HepG2 (cell line): Measurements from ENCODE around the gene LCE2C.

ENCODE experiments used
- CREM ChIP-seq, 2 experiments: sonication (generic) in 1 of 2; formaldehyde crosslinking in 1 of 2; IDR thresholded peaks; 2 replicates each; pipeline versions ENCODE4 v1.4.0 to v1.6.1; 2016 to 2020; ENCODE audit warnings: antibody characterized with exemption in 1 of 2, mild to moderate bottlenecking in 1 of 2, missing genetic modification reagents in 1 of 2
- CTCF ChIP-seq: sonication (generic); formaldehyde crosslinking; IDR thresholded peaks from 2 replicates; pipeline ENCODE4 v1.5.0; 2020; ENCODE audit warnings: mild to moderate bottlenecking, missing genetic modification reagents, moderate library complexity
- EP300 ChIP-seq, 3 experiments: sonication (generic) in 1 of 3; formaldehyde crosslinking in 1 of 3; IDR thresholded peaks; 2 replicates each; pipeline versions ENCODE4 v1.5.1 to v1.6.1; 2011 to 2020; ENCODE audit warnings: low read depth in 2 of 3, low read length in 2 of 3, borderline replicate concordance in 1 of 3, improper control_type of control experiment in 1 of 3, mild to moderate bottlenecking in 1 of 3, missing genetic modification reagents in 1 of 3, moderate library complexity in 1 of 3
- KLF12 ChIP-seq: sonication (generic); formaldehyde crosslinking; IDR thresholded peaks from 2 replicates; pipeline ENCODE4 v1.4.0; 2020; ENCODE audit warnings: missing genetic modification reagents, borderline replicate concordance
- MAZ ChIP-seq, 2 experiments: sonication (generic) in 1 of 2; formaldehyde crosslinking in 1 of 2; IDR thresholded peaks; 2 replicates each; pipeline versions ENCODE4 v1.5.0 to v1.6.1; 2012 to 2020; ENCODE audit warnings: low read depth in 2 of 2, mild to moderate bottlenecking in 2 of 2, borderline replicate concordance in 1 of 2, improper control_type of control experiment in 1 of 2, low read length in 1 of 2, missing genetic modification reagents in 1 of 2, moderate library complexity in 1 of 2
- MXI1 ChIP-seq: IDR thresholded peaks from 3 replicates; pipeline ENCODE4 v1.6.1; 2012; ENCODE audit warnings: low read depth, low read length, inconsistent platforms, borderline replicate concordance
- RBAK ChIP-seq: sonication (generic); formaldehyde crosslinking; IDR thresholded peaks from 2 replicates; pipeline ENCODE4 v1.5.1; 2020; ENCODE audit warnings: mild to moderate bottlenecking, missing genetic modification reagents
- YY1 ChIP-seq: IDR thresholded peaks from 2 replicates; pipeline ENCODE4 v1.6.1; 2011; ENCODE audit warnings: low read length, low read depth, moderate library complexity, mild to moderate bottlenecking; ENCODE audit not compliant: insufficient read depth, insufficient replicate concordance
- ZBTB8A ChIP-seq: sonication (generic); formaldehyde crosslinking; IDR thresholded peaks from 2 replicates; pipeline ENCODE4 v1.4.0; 2020; ENCODE audit warnings: mild to moderate bottlenecking, low read depth, missing genetic modification reagents, borderline replicate concordance
- ZFP36 ChIP-seq: fragments of 150-350 bp; IDR thresholded peaks from 2 replicates; pipeline ENCODE4 v1.6.1; 2018; ENCODE audit warnings: borderline replicate concordance, low read length, low read depth; ENCODE audit not compliant: partially characterized antibody
- ZNF431 ChIP-seq: sonication (generic); formaldehyde crosslinking; IDR thresholded peaks from 2 replicates; pipeline ENCODE4 v1.9.0; 2022; ENCODE audit warnings: missing genetic modification reagents, low read depth, mild to moderate bottlenecking, borderline replicate concordance
- ZNF432 ChIP-seq: sonication (generic); formaldehyde crosslinking; IDR thresholded peaks from 2 replicates; pipeline ENCODE4 v1.5.0; 2020; ENCODE audit warnings: missing genetic modification reagents, mild to moderate bottlenecking, borderline replicate concordance
- ZNF646 ChIP-seq: sonication (generic); formaldehyde crosslinking; IDR thresholded peaks from 2 replicates; pipeline ENCODE4 v1.9.0; 2021; ENCODE audit warnings: mild to moderate bottlenecking, missing genetic modification reagents

- TF ChIP-seq ZBTB8A (no peak), YY1 (no peak), EP300 (IDR thresholded peaks at IDR 0.05; ENCODE audit: low read depth in 2 of 2, low read length in 2 of 2) (no peak), EP300 (CRISPR knock-in tag; IDR thresholded peaks at IDR 0.05; ENCODE audit: borderline replicate concordance) (no peak), CREM (IDR thresholded peaks at IDR 0.05) (no peak), CREM (CRISPR knock-in tag; IDR thresholded peaks at IDR 0.05) (no peak), KLF12 (CRISPR knock-in tag) (no peak), ZNF646 (CRISPR knock-in tag) (no peak), MAZ (IDR thresholded peaks at IDR 0.05; ENCODE audit: borderline replicate concordance, low read depth, low read length) (no peak), MAZ (CRISPR knock-in tag; IDR thresholded peaks at IDR 0.05; ENCODE audit: low read depth) (no peak), ZNF431 (CRISPR knock-in tag) (no peak), RBAK (no peak), ZFP36 (no peak), ZNF432 (CRISPR knock-in tag) (no peak), MXI1 (no peak), CTCF (CRISPR knock-in tag) (no peak)
Measured at GRCh38 chr1:152658649-152659048, 16.4 kb upstream of the LCE2C start.
